HG03064 (cell line): ENCODE results near the gene GXYLT2.
"Not testable (repeated sequence)": the region's sequence is repeated elsewhere in the genome, so short reads cannot be mapped to it uniquely, and the experiment has no call there.

Experiments
- ATAC-seq: cut with Tn5 transposase; IDR thresholded peaks from one replicate; pipeline ENCODE4 v1.9.1; 2021; ENCODE audit warnings: low read depth; ENCODE audit not compliant: unreplicated experiment

The GXYLT2 gene

GRCh38 chr3:72928781-72929735 is 41.2 kb downstream of the GXYLT2 start:
- ATAC-seq: not testable (repeated sequence)

DNA sequence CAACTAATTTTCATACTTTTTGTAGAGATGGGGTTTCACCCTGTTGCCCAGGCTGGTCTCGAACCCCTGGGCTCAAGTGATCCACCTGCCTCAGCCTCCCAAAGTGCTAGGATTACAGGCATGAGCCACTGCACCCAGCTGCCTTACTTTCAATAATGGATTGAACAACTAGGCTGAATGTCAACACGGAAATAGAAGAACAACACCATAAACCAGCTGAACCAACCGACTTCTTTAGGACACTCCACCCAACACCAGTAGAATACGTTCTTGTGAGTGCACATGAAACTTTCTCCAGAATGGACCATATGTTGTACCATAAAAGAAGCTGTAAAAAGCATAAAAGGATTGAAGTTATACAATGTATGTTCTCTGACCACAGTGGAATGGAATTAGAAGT is 42.9 kb downstream of the GXYLT2 start:
- ATAC-seq: no peak

DNA sequence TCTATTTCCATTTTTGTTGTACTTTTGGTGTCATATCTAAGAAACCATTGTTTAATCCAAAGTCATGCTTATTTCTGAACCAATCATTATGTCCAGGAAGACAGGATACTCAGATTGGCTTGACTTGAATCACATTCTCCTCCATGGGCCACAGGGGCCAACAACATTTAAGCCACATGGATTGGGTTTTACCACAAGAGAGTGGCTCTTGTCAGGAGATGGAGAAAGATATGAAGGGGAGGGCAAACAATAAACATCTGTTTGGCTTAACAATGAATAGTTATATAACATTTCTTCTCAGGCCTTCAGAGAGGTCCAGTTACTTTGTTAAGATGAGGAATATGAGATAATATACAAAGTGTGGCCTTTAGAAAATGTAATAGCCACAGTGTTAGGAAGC is 44.6 kb downstream of the GXYLT2 start:
- ATAC-seq: no peak

DNA sequence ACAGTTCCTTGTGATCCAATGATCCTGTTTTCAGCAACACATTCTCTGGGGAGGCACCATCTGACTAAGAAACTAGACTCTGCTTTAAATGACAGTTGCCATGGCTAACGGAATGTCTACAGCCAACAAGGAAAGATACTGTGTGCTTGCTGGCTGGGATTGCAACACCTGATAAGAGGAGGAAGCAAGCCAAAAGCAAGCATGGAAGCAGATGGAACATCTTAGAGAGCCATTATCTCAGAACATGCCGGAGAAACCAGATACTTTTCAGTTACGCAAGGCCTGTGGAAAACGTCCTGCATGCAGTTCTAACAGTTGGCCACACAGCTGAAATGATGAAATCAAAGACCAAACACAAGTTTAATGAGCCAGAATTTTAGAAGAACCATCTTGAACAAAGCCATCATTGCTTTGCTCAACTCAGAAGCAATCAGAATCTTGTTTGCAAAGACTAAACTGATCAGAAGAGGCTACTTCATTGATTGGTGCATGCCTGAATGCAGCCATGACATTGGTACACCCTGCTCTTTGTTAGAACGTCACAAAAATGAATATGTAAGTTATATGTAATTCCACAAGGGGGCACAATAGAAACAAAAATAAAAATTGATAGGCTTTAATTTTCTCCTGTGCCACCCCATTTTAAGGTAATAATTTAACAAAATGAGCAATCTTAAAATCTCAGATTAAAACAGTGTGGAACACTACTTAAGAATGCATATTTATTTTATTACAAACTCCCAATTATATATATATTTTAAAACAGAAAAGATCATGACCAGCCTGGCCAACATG is 50.8 kb downstream of the GXYLT2 start:
- no peak for ATAC-seq

GRCh38 chr3:72941245-72941644 is 53.4 kb downstream of the GXYLT2 start:
- no peak for ATAC-seq

DNA sequence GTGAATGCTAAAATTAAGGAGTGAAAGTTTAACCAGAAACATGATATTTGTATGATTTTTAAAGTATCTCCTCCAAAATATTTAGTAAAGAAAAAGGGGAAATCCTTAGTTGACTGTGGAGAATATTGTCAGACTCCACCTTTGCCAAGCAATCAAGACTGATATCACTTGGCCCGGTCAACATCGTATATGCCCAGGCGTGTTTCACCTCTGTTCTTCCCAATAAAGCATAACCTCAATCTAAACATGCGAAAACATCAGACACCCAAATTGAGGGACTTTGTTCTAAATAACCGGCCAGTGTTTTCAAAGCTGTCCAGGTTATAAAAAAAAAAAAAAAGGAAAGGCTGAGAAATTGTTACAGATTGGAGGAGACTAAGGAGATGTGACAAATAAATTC is 54.6 kb downstream of the GXYLT2 start:
- no peak for ATAC-seq

GRCh38 chr3:72944696-72945095 is 56.9 kb downstream of the GXYLT2 start:
- ATAC-seq: no peak

DNA sequence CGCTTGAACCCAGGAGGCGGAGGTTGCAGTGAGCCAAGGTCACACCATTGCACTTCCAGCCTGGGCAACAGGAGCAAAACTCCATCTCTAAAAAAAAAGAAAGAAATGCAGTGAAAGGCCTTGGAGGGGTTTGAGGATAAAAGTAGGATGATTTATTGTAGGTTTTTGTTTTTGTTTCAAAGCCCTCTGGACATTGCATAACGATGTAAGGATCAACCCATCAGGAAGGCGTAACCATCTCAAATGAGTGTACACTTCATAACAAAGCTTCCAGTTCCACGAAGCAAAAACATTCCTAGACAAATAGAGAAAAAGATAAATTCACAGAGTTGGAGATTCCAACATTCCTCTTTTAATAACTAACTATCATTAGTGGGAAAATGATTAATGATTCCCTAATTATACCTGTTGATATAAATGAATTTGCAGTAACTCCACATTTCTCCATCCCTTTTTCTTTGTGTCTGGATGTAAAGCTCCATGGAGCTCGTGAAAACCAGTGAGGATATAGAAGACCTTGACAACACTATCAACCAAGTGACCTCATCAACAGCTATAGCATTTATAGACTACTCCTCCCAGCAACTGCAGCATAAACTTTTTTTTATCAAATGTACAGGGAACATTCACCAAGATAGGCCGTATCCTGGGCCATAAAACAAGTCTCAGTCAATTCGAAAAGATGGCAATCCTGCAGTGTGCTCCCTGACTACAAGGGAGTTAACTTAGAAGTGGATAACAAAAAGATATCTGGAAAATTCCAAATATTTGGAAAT is 60.1 kb downstream of the GXYLT2 start:
- ATAC-seq: no peak

- no peak for ATAC-seq
Observed at GRCh38 chr3:72949016-72949415, 61.2 kb downstream of the GXYLT2 start.

- ATAC-seq: no peak
Observed at GRCh38 chr3:72950372-72950771, 62.5 kb downstream of the GXYLT2 start.

DNA sequence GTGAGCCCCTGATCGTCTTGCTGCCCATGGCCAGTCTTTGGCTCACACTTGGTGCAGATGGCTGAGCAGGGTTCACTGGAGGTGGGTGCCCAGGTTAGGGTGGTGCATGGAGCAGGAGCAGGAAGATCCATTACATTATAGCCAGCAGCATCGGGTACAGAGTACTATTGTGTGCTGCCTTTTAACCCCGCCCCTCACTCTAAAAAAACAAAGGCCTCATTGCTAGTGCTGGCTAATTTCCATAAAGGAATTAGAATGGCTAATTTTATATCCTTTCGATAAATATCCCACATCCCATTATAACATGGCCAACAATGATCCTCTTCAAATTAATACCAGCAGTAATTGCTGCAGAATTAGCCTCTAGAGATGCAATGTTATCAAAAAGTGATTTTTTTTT is 63.0 kb downstream of the GXYLT2 start:
- no peak for ATAC-seq

DNA sequence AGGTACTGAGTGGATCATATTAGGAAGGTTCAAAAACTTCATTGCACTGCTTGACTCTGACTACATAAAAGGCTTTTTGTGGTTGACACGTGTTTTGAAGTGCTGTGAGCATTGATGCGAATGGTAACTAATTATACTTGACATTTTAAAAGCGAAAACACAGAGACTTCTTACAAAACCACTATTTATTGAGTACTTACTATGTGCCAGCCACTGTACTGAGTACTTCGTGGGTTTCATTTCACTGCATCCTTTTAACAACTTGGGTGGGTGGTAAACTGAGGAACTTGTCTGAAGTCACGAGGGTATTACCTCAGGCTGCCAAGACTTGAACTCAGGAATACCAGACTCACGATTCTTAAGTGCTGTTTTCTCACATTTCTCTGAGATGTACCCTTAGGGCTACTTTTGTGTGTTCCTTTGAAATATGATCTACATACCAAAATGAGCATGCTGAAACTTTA is 63.4 kb downstream of the GXYLT2 start:
- ATAC-seq: no peak

GRCh38 chr3:72953325-72953956 is 65.6 kb downstream of the GXYLT2 start:
- no peak for ATAC-seq

GRCh38 chr3:72957297-72957696 is 69.5 kb downstream of the GXYLT2 start:
- no peak for ATAC-seq

- no peak for ATAC-seq
Observed at GRCh38 chr3:72959336-72959735, 71.5 kb downstream of the GXYLT2 start.

DNA sequence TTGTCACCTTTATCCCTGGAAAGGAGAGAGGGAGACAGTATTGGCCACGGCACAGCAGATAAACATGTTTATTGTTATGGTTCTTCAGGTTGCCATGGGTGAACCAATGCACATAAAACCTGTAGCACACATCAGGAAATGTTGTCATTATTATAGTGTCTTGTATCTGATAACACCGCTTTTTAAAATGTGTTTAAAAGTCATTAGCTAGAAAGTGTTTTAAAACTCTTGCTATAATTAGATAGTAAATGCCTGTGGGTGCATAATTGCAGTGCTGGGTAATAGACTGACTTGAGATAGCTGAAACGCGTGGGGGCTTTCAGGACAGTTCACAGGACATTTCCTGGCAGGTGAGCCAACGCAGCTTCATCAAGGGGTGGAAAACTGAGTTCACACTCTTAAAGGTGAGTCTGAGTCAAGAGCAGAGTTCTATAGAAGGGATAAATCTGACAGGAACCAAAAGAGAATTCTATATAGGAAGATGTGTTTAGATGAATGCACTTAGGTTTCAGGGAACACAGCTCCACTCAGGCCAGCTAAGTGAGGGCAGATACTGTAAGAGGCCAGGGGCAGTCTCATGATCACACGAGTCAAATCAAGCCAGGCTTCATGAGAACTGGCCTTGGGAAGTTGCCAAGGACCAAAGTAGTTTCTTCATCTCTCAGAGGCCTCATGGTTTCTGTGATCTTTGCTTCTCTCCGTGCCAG is 73.1 kb downstream of the GXYLT2 start:
- no peak for ATAC-seq

GRCh38 chr3:72961752-72962151 is 73.9 kb downstream of the GXYLT2 start:
- ATAC-seq: no peak

GRCh38 chr3:72962317-72962716 is 74.5 kb downstream of the GXYLT2 start:
- ATAC-seq: no peak

GRCh38 chr3:72964633-72965032 is 76.8 kb downstream of the GXYLT2 start:
- no peak for ATAC-seq

GRCh38 chr3:72968266-72968664 is 80.4 kb downstream of the GXYLT2 start:
- ATAC-seq: no peak
